HG03196 (cell line): ENCODE data around the gene NAA38.

Experiments used
- ATAC-seq: cut with Tn5 transposase; IDR thresholded peaks from one replicate; pipeline ENCODE4 v1.9.1; 2021; ENCODE audit not compliant: unreplicated experiment

The NAA38 gene

GRCh38 chr17:7841396-7841914, 15.9 kb downstream of the NAA38 start:
- peak; percentile 19 for ATAC-seq

GRCh38 chr17:7840875-7841274, 16.5 kb downstream of the NAA38 start:
- no peak for ATAC-seq

- no peak for ATAC-seq
Measured at GRCh38 chr17:7840441-7840840, 16.9 kb downstream of the NAA38 start.

- no peak for ATAC-seq
Measured at GRCh38 chr17:7839876-7840261, 17.5 kb downstream of the NAA38 start.

- ATAC-seq = no peak
Measured at GRCh38 chr17:7839190-7839875, 18.0 kb downstream of the NAA38 start.

- no peak for ATAC-seq
Measured at GRCh38 chr17:7838090-7839075, 19.0 kb downstream of the NAA38 start.

GRCh38 chr17:7837408-7838088, 19.8 kb downstream of the NAA38 start:
- ATAC-seq = no peak

GRCh38 chr17:7836596-7837407, 20.6 kb downstream of the NAA38 start:
- peak; percentile 18 for ATAC-seq

- peak; percentile 20 for ATAC-seq
Measured at GRCh38 chr17:7835814-7836595, 21.4 kb downstream of the NAA38 start.

- peak; percentile 43 for ATAC-seq
Measured at GRCh38 chr17:7834957-7835813, 22.2 kb downstream of the NAA38 start.

GRCh38 chr17:7834542-7834956, 22.8 kb downstream of the NAA38 start:
- ATAC-seq = no peak

- peak; percentile 33 for ATAC-seq
Measured at GRCh38 chr17:7833795-7834541, 23.4 kb downstream of the NAA38 start, which contains the start of gene KDM6B. TSS of gene KDM6B (plus strand) at chr17:7834217. CDS start at chr17:7845555, 11,338 bp downstream.

- ATAC-seq = no peak
Measured at GRCh38 chr17:7833011-7833794, 24.2 kb downstream of the NAA38 start.

- ATAC-seq = no peak
Measured at GRCh38 chr17:7832431-7832830, 24.9 kb downstream of the NAA38 start.

GRCh38 chr17:7831233-7831632, 26.1 kb downstream of the NAA38 start:
- no peak for ATAC-seq

GRCh38 chr17:7830616-7831015, 26.7 kb downstream of the NAA38 start:
- ATAC-seq = no peak
